Tibial artery (tissue), 4 donors: ENCODE data around the gene ZNF266.

ENCODE experiments used
- DNase-seq, 2 donors: peaks; one replicate each; pipeline ENCODE4 v3.0.0-alpha.2; 2019
- H3K27ac ChIP-seq, 2 donors: fragments of 200-600 bp; sonication (generic) in 1 of 2; 1 replicate in 1 of 2; 2 replicates in 1 of 2; pipeline ENCODE4 v1.5.1; 2018 to 2019; ENCODE audit warnings: mild to moderate bottlenecking in 1 of 2
- H3K27me3 ChIP-seq, 2 donors: fragments of 200-600 bp; sonication (generic) in 1 of 2; one replicate each; pipeline versions ENCODE4 v1.5.1 to v1.6.0; 2016 to 2019
- H3K36me3 ChIP-seq, 3 donors: fragments of 200-600 bp; sonication (generic) in 2 of 3; one replicate each; pipeline ENCODE4 v1.5.1; 2016 to 2019; ENCODE audit warnings: mild to moderate bottlenecking in 2 of 3
- H3K4me1 ChIP-seq, 4 donors: fragments of 200-600 bp; sonication (generic) in 2 of 4; 1 replicate in 3 of 4; 2 replicates in 1 of 4; pipeline ENCODE4 v1.5.1; 2016 to 2019
- H3K4me3 ChIP-seq, 2 donors: fragments of 200-600 bp; sonication (generic) in 1 of 2; 1 replicate in 1 of 2; 2 replicates in 1 of 2; pipeline ENCODE4 v1.5.1; 2018 to 2019; ENCODE audit warnings: mild to moderate bottlenecking in 2 of 2
- H3K9me3 ChIP-seq, 3 donors: fragments of 200-600 bp; sonication (generic) in 1 of 3; one replicate each; pipeline ENCODE4 v1.5.1; 2016 to 2019
- CTCF ChIP-seq, 2 experiments: fragments of 200-600 bp in 1 of 2; fragments of 450-650 bp in 1 of 2; IDR thresholded peaks; one replicate each; pipeline ENCODE4 v1.5.1; 2017 to 2019; ENCODE audit warnings: antibody characterized with exemption in 2 of 2, mild to moderate bottlenecking in 1 of 2, moderate library complexity in 1 of 2
- intact Hi-C: fragments of 100-400 bp; cut with DNase I; formaldehyde crosslinking; loops from one replicate; pipeline ENCODE4 v1.15.0; 2023; ENCODE audit warnings: low total_unique reads

Gene ZNF266

GRCh38 chr19:9381361-9381785, 54.0 kb downstream of the ZNF266 start:
- Histone ChIP-seq H3K4me1 (no peaks in the 10 kb centered on the region), H3K4me3 (no peak overlapping the region), H3K27me3 (no peaks in the 10 kb centered on the region), H3K36me3 (peaks cover 98 to 100% (median 100%) of the 10 kb centered on the region in 3 donors), H3K9me3 (peaks cover 37 to 100% (median 95%) of the 10 kb centered on the region in 3 donors), H3K27ac (no peak overlapping the region)
- TF ChIP-seq CTCF (IDR thresholded peaks at IDR 0.05) = no peak
- DNase-seq = no peak
- intact Hi-C loops = no loop called here

GRCh38 chr19:9370738-9371619, 64.4 kb downstream of the ZNF266 start:
- no peaks in the 10 kb centered on the region for H3K4me1 ChIP-seq
- TF ChIP-seq CTCF (IDR thresholded peaks at IDR 0.05) = no peak
- no peak overlapping the region for H3K4me3 ChIP-seq
- peaks cover 5 to 100% (median 86%) of the 10 kb centered on the region in 3 donors for H3K9me3 ChIP-seq
- DNase-seq = no peak
- H3K36me3 ChIP-seq = peaks cover 53 to 91% (median 80%) of the 10 kb centered on the region in 3 donors
- intact Hi-C loops = loop anchor here (10.0 kb wide), 1 partner anchor 86 kb away; no protein-coding TSS in a partner anchor
- no peak overlapping the region for H3K27ac ChIP-seq
- no peaks in the 10 kb centered on the region for H3K27me3 ChIP-seq

- Histone ChIP-seq H3K27ac (no peak within 1 kb of the TSS), H3K9me3 (peaks cover 3 to 100% (median 66%) of the 10 kb centered on the region in 3 donors), H3K4me3 (no peak within 1 kb of the TSS), H3K36me3 (peaks cover 24 to 55% (median 55%) of the 10 kb centered on the region in 3 donors), H3K27me3 (no peaks in the 10 kb centered on the region), H3K4me1 (no peaks in the 10 kb centered on the region)
- intact Hi-C loops = no loop called here
- no peak for DNase-seq
- no peak for TF ChIP-seq CTCF (IDR thresholded peaks at IDR 0.05)
Measured at GRCh38 chr19:9362905-9363304, 72.5 kb downstream of the ZNF266 start, which contains the start of gene ZNF177. TSS of gene ZNF177 (plus strand) at chr19:9363013. CDS start at chr19:9378312, 15,299 bp downstream.
